Measurements from ENCODE around the gene RAB34.

The RAB34 gene

GRCh38 chr17:28710861-28711722, 6.6 kb downstream of the RAB34 start:
- peak; percentile 87 for DNase-seq

DNA sequence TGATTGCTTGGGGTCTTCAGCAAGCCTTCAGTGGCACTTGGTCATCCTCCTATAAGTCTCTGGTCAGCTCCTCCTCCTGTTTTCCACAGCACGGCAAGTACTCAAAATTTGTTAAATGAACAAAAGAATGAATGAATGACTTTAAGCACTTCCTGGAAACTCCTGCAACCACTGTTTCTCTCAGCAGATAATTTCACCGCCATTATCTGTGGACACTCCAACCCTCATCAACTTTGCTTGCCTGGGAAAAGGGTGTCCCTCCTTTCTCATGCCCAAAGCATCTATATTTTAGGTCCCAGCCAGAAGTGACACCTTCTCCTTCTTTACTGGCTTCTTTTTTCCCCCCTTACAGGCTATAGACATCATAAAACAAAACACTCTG, 10.3 kb downstream of the RAB34 start:
- DNase-seq: no peak

GRCh38 chr17:28706471-28707338, 11.0 kb downstream of the RAB34 start:
- no peak for DNase-seq

DNA sequence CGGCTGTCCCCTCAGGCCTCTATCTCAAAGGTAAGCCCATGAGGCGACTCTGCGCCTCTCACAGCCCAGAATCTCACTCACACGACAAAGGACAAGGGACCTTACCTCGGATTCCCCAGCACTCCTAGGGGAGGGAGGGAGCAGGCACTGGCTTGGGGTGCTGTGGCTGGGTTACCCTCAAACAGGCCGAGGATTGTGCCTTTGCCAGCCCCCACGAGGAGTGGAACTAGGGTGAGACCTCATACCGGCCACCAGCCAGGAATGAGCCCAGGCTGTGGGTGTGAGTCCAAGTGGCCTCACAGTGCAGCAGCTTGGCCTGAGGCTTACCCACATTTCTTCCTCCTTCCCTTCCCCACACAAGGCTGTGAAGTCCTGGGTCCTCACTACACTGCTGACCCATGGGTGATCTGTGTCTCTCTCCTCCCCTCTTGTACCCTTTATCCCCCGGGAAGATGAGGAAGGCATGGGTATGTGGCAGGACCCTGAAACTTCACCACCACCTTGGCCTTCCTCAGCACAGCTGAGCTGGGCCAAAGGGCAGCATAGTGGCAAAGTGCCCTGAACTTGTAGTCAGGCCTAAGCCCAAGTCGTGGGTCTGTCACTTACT, 11.8 kb downstream of the RAB34 start:
- no peak for DNase-seq

DNA sequence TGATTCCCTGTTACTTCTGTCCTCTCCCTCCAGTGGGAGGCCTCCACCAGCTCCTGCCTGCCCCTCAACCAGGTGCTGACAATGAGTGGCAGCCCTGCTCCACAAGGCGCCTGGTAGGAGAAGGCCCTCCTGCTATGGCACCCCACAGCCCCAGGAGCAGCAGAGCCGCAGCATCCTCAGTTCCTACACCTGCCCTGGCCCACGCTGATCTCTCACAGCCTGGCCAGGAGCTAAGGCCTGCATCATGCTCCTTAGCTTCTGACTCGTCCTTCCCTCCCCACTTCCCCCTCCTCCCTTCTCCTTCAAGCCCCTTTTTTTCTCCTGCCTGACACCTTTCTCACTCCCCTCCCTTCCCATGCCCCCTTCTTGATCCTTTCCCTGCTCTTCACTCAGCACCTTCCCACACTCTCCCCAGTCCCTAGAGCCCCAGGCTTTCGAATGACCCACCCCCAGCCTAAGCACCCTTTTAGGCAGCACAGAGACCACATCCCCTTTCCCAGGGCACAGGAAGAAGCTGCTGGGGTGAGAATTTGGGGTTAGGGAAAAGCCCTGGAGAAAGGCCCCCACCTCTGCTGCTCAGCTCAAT, 12.5 kb downstream of the RAB34 start:
- DNase-seq: no peak

DNA sequence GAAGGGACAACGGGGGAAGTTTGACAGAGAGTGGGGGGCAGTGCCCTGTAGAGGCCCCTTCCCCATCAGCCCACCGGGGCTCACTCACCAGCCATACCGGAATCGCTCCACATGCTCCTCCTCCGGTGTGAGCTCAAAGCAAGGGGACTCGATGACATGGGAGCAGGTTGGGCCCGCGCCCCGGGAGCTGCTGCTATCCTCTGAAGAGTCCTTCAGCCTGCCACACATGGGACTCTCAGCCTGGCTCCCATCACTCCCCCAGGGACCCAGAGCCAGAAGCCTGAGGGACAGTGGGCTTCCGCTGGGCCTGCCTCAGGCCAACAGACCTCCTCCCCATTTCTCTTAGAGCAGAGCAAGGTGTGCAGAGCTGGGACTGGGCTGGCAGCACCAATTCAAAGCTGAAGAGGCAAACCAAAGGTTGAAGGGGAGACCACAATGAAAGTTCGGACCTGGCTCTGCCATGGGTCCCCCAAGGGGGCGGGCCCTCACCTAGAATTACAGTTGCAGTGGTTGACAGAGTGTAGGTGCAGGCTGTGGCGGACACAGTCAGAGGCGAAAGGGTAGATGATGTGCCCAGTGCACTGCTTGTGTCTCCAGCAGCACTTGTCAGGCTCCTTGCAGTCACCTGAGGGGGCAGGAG, 13.3 kb downstream of the RAB34 start:
- DNase-seq: no peak

- no peak for DNase-seq
Observed at GRCh38 chr17:28703552-28704218, 14.0 kb downstream of the RAB34 start.

GRCh38 chr17:28702752-28703150, 14.9 kb downstream of the RAB34 start:
- no peak for DNase-seq

GRCh38 chr17:28702026-28702751, 15.5 kb downstream of the RAB34 start:
- DNase-seq: no peak

GRCh38 chr17:28700830-28701492, 16.7 kb downstream of the RAB34 start:
- DNase-seq: peak; percentile 57

DNA sequence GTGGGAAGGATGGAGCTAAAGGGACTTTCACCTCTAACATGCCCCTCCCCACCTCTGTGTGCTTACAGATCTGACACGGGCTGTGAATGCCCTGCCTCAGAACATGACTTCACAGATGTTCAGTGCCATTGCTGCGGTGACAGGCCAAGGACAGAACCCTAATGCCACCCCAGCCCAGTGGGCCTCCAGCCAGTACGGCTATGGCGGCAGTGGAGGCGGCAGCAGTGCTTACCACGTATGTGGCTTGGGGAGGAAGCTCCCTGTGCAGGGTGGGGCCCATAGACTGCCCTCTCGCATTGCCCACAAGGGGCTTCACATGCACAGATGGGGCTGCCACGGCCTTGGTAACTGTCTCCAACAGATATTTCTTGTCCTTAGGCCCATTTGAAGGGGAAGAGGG, 17.4 kb downstream of the RAB34 start:
- DNase-seq: no peak

DNA sequence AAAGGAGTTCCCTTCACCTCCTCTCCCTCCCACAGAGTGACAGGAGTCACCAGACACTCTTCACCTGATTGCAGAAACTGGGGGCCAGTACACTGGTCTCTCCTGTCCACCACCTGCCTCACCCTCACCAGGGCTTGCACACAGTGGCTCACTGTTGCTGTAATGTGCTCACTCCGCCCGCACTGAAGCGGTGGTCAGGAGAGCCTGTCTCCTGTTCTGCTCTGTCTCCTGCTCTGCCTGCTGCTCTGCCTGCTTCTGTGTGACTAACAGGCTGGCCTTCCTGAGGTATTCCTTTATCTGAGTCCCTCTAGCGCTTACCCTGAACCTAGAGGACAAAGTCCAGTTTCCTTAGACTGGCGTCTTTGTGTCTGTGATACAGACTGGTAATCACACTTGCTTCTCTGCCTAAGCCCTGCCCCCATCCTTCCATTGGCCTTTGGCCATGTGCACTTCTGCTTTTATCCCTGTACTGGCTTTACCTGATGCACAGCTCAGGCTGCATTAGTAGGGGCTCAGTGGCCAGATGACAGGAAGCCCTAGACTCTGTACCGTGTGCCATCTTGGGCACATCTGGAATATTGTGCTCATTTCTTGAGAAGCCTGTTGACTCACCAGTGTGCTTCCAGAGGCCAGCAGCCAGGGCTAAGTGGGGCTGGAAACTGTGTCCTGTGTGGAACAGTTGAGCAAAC, 19.3 kb downstream of the RAB34 start:
- no peak for DNase-seq

DNA sequence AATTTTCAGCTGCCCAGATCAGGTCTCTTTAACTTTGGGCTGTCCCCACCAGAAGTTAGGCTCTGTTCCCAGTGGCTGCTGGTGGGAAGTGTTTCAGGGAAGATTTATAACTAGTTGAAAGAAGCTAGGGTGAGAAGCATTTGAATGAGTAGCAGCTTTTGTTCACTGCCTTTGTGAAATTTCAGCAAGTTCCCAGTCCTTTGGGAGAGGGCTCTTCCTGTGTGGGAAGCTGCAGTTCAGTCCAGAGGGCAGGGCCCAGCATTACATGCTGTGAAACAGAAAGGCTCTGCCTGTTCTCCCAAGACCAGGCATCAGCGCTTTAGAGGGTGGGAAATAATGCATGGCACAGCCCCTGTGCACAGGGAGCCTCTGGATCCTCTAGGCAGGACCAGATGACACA, 23.8 kb downstream of the RAB34 start:
- DNase-seq: no peak

- DNase-seq: no peak
Observed at GRCh38 chr17:28689011-28689410, 28.7 kb downstream of the RAB34 start.

DNA sequence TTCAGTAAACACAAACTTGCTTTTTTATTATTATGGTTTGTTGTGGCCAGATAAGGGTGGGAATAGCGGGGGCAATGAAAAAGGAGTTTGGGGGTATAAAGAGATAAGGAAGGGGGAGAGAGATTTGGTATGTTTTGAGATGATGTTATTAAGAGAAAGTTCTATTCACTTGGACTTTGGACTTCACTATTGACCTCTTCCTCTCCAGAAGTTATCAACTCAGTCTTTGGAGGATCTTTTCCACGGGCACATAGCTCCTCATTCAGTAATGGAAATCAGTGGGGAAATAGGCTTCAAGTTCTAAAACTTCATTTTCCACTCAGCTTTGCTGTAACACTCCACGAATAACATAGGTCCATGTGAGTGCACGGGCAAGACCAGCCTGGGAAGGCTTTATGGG, 29.2 kb downstream of the RAB34 start:
- DNase-seq: no peak

DNA sequence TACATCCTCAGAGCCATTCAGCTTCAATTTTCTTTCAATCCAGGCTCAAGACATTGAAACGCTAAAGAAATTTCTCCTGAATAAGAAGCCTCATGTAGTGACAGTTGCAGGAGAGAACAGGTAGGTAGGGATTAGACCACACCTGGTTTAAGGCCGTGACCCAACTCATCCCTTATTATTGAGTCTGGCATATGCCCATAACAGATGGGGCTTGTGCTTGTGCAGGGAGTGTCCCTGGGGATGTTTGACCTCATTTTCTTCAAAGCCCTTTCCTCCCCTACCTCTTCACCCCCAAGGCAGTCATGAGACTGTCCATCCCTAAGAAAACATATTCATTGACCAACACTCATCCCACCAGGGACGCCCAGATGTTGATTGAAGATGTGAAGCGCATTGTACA, 31.4 kb downstream of the RAB34 start:
- DNase-seq: no peak

DNA sequence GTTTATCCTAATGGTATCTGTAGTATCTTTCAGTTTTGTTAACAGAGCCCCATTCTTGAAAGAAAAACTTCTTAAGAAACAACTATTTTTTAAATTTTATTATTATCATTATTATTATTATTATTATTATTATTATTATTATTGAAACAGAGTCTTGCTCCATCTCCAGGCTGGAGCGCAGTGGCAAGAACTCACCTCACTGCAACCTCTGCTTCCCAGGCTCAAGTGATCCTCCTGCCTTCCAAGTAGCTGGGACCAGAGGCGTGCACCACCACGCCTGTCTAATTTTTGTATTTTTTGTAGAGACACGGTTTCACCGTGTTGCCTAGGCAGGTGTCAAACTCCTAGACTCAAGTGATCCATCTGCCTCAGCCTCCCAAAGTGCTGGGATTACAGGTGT, 32.3 kb downstream of the RAB34 start:
- no peak for DNase-seq

DNA sequence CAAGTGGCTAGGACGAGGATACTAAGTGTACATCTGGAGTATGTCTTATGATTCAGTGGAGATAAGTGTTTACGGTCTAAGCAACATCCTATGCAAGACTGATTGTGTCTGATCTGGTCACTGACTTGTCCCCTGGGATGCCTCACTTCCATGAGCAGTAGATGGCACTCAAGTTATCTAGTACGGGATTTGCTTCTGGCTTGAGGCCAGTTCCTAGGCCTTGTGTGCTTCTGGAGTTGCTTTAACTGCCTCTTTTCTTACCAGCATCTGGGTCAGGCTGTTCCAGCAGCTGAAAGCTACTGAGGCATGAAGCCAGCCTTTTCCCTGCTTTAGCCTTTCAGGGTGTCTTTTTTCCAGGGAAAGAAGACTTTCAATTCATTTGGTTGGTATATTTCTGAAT, 32.7 kb downstream of the RAB34 start:
- no peak for DNase-seq

GRCh38 chr17:28682655-28683054, 35.0 kb downstream of the RAB34 start:
- no peak for DNase-seq

DNA sequence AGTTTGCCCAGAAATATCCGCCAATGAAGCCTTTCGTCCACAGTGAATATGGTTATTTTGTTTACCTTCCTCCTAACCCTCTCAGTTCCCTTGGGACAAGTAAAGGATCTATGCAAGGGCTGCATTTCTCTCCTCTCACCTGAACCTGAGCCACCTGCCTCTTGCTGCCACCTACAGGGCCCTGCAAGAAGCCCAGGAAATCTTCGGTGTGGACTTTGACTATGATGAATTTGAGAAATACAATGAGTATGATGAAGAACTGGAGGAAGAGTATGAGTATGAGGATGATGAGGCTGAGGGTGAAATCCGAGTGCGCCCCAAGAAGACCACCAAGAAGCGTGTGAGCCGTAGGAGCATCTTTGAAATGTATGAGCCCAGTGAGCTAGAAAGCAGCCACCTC, 41.7 kb downstream of the RAB34 start:
- no peak for DNase-seq

Data from SHP77 treated with DMSO at 0.1 percent for 48 hours (cell line).